Lower leg skin (tissue), 3 donors: ENCODE data around the gene FAM20A.

Source experiments
- POLR2A ChIP-seq, 2 donors: fragments of 450-650 bp; IDR thresholded peaks; one replicate each; pipeline ENCODE4 v1.6.1; 2016 to 2017; ENCODE audit warnings: antibody characterized with exemption in 2 of 2, mild to moderate bottlenecking in 1 of 2, moderate library complexity in 1 of 2
- TF ChIP-seq, protein P1 (sequence below), 3 donors: fragments of 450-650 bp; IDR thresholded peaks; one replicate each; pipeline ENCODE4 v1.5.1; 2016; ENCODE audit warnings: antibody characterized with exemption in 3 of 3, mild to moderate bottlenecking in 3 of 3, moderate library complexity in 2 of 3

DNA sequence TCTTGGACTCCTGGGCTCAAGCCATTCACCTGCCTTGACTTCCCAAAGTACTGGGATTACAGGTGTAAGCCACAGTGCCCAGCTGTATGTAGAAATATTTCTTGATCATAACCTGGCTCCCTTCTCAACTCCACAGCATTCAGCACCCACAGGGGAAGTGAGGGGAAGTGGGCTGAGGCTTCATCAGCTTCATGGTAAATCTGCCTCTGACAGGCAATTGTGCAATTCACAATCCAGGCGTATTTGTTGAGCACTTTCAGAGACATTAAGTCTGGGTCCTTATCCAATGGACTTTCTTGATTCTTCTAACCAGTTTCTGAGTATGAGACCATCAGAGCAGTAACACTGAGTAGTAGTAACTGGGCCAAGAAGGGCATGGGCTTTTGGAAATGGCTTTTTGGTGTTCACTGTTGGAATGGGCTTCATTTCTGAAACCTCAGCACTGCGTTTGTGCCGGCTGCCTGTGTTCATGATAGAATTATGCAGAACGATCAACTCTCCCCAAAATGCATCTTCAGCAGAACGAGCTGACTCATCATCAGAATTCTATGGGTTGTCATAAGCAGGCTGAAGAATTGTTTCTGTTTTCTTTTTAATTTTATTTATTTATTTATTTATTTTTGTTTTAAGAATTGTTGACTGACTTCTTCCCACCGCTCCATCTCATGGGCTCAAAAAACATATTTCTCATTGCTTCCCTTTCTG lies 28.9 kb downstream of the FAM20A start:
- no peak for TF ChIP-seq POLR2A (IDR thresholded peaks at IDR 0.05)
- TF ChIP-seq, protein P1, sequence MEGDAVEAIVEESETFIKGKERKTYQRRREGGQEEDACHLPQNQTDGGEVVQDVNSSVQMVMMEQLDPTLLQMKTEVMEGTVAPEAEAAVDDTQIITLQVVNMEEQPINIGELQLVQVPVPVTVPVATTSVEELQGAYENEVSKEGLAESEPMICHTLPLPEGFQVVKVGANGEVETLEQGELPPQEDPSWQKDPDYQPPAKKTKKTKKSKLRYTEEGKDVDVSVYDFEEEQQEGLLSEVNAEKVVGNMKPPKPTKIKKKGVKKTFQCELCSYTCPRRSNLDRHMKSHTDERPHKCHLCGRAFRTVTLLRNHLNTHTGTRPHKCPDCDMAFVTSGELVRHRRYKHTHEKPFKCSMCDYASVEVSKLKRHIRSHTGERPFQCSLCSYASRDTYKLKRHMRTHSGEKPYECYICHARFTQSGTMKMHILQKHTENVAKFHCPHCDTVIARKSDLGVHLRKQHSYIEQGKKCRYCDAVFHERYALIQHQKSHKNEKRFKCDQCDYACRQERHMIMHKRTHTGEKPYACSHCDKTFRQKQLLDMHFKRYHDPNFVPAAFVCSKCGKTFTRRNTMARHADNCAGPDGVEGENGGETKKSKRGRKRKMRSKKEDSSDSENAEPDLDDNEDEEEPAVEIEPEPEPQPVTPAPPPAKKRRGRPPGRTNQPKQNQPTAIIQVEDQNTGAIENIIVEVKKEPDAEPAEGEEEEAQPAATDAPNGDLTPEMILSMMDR (IDR thresholded peaks at IDR 0.05) = no peak
